NCI-H2029 treated with DMSO at 0.1 percent for 48 hours (cell line): ENCODE results near the gene EGFR.

Experiments used
- DNase-seq: peaks from one replicate; lab custom pipeline; 2025; lab: John Stamatoyannopoulos, UW

The EGFR gene

GRCh38 chr7:55171157-55171556 lies 152.3 kb downstream of the EGFR start:
- no peak for DNase-seq

GRCh38 chr7:55172161-55172560 lies 153.3 kb downstream of the EGFR start:
- no peak for DNase-seq

- DNase-seq, result no peak
These were observed 154.2 kb downstream of the EGFR start for GRCh38 chr7:55172881-55173609.

GRCh38 chr7:55173671-55174070 lies 154.9 kb downstream of the EGFR start:
- DNase-seq, result no peak

- no peak for DNase-seq
These were observed 155.6 kb downstream of the EGFR start for GRCh38 chr7:55174456-55174855.

- no peak for DNase-seq
These were observed 156.0 kb downstream of the EGFR start for GRCh38 chr7:55174856-55175255.

GRCh38 chr7:55177068-55177530 lies 158.3 kb downstream of the EGFR start:
- no peak for DNase-seq

GRCh38 chr7:55177589-55178261 lies 158.9 kb downstream of the EGFR start:
- no peak for DNase-seq

GRCh38 chr7:55178292-55178862 lies 159.6 kb downstream of the EGFR start:
- DNase-seq, result no peak

GRCh38 chr7:55178863-55179773 lies 160.3 kb downstream of the EGFR start:
- no peak for DNase-seq

GRCh38 chr7:55179931-55180682 lies 161.3 kb downstream of the EGFR start:
- DNase-seq, result no peak

GRCh38 chr7:55180963-55181542 lies 162.2 kb downstream of the EGFR start:
- no peak for DNase-seq

GRCh38 chr7:55181762-55182161 lies 162.9 kb downstream of the EGFR start:
- no peak for DNase-seq

GRCh38 chr7:55183897-55184296 lies 165.1 kb downstream of the EGFR start:
- DNase-seq, result no peak

- DNase-seq, result no peak
These were observed 166.5 kb downstream of the EGFR start for GRCh38 chr7:55185321-55185802.

GRCh38 chr7:55185941-55186609 lies 167.3 kb downstream of the EGFR start:
- no peak for DNase-seq

- no peak for DNase-seq
These were observed 169.1 kb downstream of the EGFR start for GRCh38 chr7:55187701-55188491.

- no peak for DNase-seq
These were observed 169.8 kb downstream of the EGFR start for GRCh38 chr7:55188590-55189138.

GRCh38 chr7:55189146-55189766 lies 170.4 kb downstream of the EGFR start:
- DNase-seq, result no peak
